Pons (tissue), 1 donor: ENCODE data around the gene CD2AP.
A peak's percentile ranks its signal among the peaks of the same experiment; 100 is the strongest.
"Not testable (repeated sequence)": the region's sequence is repeated elsewhere in the genome, so short reads cannot be mapped to it uniquely, and the experiment has no call there.

Experiments used
- DNase-seq: peaks from one replicate; pipeline ENCODE4 v3.0.0-alpha.2; 2016; ENCODE audit warnings: low spot score

The CD2AP gene

DNA sequence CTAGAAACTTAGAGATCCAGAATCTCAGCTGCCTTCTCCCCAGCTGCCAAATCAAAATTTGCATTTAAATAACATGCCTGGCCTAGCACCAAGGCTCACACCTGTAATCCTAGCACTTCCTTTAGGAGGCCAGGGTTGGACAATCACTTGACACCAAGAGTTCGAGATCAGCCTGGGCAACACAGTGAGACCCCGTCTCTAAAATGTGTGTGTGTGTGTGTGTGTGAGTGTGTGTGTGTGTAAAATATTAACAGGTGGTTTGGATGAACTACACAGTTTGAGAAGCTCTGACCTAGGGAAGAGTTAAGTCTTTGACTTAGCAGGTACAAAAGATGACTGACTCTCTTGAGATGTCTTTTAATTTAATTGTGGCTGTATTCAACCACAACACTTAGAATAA, 20.2 kb upstream of the CD2AP start:
- no peak for DNase-seq

DNA sequence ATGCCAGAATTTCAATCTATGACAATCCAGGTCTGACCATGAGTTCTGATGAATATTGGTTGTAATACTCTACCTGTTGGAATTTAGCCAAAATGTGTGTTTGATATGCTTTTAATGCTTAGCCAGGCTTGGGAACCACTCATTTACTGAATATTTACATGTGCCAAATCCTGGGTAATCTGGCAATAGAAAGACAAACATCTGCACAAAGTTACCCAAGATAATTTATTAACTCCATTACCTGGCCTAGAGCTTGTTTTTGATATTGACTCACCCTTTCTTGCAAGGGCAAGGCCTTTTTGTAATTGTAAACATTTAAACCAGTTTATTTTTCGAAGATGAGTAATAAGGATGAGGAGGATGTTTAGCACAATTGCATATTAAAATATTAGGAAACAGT, 13.5 kb upstream of the CD2AP start:
- no peak for DNase-seq

DNA sequence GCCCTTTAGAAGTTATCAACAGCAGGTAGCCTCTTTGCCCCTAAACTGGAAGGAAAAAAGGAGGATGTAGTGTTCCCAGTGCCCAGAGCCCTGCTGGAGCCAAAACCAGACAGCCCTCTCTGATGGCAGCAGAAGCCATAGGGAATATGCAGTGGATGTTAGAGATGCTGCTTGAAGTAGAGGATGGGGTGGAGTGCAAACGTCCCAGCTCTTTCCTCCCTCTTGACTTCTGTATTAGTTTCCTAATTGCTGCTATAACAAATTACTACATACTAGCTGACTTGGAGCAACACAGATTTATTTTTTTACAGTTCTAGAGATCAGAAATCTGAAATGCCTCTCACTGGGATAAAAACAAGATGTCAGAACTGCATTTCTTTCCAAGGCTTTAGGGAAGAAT, 12.5 kb upstream of the CD2AP start:
- no peak for DNase-seq

DNA sequence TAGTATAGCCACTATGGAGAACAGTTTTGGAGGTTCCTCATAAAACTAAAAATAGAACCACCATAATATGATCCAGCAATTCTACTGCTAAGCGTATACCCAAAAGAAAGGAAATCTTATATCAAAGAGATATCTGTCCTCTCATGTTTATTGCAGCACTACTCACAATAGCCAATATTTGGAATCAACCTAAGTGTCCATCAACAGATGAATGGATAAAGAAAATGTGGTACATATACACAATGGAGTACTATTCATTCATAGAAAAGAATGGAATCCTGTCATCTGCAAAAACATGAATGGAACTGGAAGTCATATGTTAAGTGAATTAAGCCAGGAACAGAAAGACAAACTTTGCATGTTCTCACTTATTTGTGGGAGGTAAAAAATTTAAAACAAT, 5.7 kb upstream of the CD2AP start:
- DNase-seq = no peak

DNA sequence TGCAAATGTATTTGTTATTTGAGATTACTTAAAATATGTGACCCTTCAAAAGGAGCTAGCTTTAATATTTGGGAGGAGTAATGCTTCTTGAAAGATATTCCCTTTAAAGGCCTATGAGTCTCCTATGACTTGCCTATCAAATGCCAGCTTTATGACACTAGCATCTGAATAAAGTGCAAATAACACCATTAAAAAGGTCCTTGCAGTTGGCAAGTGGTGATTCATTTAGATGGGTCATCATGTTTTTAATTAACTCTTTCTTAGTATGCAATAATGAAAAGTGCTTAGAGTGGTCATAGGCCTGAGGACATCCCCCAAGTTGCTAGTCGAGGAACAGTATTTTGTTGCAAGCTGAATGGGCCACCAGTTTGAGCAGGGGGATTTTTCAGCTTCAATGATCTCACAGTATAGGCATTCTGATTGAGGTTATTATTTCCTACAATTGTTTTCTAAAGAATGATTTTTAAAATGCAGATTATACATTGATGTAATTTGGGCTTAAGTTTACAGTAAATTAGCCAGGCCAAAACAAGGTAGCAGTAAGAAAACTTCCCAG, 3.7 kb upstream of the CD2AP start:
- DNase-seq = no peak

DNA sequence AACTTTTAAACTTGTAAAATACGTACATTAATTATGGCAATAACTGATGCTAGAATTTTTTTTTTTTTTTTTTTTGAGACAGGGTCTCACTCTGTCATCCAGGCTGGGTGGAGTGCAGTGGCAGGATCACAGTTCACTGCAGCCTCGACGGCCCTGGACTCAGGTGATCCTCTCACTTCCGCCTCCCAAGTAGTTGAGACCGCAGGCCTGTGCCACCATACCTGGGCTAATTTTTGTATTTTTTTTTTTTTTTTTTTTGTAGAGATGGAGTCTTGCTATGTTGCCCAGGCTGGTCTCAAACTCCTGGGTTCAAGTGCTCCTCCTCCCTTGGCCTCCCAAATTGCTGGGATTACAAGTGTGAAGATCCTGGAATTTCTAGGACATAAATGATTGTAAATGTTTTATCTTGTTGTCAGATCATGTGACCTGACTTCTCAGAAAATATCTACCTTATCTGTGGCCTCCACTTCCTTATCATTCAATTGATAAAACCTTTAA, 2.2 kb upstream of the CD2AP start:
- no peak for DNase-seq

DNA sequence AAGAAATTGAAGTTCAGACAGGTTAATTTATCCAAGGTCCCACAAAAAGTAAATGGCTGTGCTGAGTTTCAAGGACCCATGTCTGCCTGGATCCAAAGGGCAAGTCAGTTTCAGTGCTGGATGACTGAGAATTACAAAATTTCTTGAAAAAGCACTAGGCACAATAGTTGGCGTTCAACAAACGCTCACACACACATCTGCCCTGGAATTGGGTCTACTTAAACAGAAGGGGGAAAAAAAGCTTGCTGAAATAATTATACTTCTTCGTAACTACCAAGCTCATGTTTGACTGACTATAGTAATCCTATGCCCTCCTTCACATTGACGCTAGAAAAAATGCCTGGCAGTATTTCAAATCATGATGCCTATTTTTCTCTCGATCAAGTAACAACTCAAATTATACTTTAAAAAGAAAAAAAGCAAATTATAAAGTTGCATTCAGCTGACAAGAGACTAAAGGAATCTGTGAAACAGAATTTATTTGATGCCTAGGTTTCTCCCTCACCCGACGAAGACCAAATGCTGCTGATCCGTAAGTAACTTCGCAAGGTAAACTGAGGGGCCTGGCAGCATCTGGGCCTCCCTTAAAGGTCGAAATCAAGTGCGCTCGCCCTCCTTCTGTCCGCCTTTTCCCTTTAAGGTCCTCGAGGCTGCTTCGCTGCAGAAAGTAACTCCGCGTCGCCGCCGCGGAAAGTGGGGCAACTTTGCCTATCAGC, 650 bp upstream of the CD2AP start:
- DNase-seq = no peak

DNA sequence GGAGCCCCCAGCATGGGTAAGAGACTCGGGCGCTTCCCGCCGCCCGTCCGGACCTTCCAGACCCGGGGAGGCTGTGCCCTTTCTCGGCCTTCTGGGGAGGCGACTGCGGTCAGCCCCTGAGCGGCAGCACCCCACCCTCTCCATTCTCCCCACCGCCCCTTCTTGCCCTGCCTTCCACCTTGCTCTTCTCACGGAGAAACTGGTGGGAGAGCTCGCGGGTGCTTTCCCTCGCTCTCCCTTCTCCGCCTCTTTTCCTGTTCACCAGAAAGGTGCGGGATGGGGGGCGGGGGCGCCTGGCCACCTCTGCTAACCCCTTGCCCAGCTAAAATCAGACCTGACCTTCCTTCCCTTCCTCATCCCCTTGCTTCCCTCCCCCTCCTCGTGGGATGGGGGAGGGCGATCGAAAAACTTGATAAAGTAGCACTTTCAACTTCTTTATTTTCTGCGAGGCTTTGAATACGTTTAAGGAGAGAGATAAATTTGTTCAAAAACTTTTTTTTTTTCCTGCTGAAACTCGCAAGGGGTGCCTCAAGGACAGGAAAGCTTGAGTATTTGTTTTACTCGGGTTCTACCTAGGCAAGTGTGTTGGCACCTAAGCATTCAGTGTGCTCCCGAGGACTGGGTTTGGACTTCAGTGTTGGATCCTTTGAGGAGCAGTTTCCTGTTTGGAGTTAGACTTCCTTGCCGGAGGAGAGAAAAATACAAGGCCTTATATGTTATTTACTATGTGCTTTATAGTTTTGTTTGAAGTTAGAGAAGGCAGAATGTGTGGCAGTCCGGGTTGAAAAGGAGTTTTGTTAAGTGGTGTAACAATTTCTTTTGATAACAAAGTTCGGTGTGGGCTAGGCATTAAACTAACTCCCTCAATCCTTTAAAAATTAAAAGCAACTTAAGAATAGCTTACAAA, 897 bp downstream of the CD2AP start:
- DNase-seq = peak; percentile 56

DNA sequence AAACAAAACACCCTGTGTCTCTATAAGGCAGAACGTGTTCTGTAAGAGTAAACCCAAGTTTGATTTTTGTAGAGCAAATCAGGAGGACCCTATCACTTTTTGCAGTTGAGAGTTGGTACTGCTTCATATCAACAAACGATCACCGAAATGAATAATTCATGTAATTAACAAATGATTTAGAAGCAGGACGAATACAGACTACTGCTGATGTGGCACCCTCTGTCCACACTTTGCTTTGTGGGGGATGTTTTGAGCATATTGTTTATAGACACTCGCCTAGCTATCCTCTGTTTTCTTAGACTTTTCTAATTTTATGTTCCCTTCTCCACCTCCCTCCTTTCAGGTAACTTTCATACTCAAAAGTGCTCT, 1.5 kb downstream of the CD2AP start:
- no peak for DNase-seq

DNA sequence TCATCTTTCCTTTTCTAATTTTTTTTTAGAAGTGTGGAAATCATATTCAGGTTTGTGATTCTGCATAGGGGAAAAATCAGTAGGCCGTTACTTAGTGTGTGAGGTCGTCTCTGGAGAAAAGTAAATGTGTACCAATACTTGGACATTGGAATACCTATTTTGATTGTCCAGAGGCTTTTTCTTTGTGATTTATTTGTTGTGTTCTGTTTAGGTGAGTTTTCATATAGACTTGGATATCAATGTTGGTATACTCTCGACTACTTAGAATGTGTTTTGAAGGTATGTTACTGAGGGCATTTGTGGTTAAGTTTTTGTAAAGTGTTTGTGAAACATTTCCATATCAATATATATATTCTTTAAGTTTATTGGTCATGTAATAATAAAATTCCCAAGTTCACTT, 2.3 kb downstream of the CD2AP start:
- no peak for DNase-seq

DNA sequence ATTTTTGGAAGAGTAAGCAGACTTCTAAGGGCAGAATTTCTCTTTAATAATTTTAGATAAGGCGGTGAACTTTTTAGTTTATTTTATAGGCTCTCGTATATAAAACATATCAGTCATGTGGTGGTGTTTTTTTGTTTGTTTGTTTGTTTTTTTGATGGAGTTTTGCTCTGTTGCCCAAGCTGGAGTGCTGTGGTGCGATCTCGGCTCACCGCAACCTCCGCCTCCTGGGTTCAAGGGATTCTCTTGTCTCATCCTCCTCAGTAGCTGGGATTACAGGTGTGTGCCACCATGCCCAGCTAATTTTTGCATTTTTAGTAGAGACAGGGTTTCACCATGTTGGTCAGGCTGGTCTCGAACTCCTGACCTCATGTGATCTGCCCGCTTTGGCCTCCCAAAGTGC, 3.6 kb downstream of the CD2AP start:
- not testable (repeated sequence) for DNase-seq

DNA sequence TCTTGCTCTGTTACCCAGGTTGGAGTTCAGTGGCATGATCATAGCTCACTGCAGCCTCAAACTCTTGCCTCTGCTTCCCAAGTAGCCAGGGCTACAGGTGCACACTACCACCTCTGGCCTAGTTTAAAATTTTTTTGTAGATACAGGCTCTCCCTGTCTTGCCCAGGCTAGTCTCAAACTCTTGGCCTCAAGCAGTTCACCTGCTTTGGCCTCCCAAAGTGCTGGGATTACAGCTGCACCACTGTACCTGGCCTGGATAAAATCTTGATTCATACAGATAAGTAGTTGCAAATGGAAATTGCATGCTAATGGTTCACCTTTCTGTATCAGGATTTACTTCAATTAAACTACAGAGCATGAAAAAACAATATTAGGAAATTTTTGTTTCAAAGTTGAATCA, 4.2 kb downstream of the CD2AP start:
- DNase-seq = no peak

DNA sequence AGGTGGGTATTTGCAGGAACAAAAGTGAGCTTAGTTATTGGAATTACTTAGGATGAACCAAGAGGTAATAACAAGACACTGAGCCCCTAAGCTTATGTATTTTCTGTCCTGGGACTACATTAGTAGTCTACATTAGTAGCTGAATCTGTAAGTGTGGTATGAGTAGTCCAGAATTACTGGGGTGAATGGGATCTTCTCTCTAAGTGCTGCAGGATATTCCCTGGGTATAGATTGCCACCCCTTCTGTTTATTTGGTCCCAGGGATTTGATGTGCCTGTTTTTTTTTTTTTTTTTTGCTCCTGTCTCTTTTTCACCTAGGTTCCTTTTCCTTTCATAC, 5.9 kb downstream of the CD2AP start:
- DNase-seq = no peak

DNA sequence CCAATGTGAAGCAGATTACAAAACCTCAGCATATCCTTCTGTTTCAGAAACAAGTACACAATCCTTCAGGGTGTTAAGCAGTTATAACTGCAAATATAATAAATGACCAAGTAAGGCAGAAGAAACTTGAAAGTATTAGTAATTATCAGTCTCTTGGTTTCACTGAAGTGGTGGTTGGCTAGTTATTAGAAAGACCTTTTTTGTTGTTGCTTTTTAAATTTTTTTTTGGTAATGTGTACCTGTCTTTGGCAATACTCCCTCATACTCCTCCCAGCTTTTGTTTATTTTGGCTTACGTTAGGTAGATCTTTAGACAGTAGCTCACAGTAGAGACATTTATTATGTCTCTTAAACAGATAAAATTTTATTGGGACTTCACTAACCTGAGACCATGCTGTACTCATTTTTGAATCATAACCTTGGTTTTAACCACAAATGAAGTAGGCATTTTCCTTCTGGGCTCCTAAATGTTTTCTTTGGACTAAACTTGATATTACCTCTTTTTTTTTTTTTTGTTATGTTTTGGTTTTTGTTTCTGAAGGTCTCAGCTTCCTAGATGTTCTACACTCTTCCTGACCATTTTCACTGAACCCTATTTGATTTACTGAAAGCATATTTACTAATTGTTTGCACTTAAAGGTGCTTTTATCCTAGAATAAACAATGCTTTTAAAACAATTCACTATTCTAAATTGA, 6.4 kb downstream of the CD2AP start:
- no peak for DNase-seq

DNA sequence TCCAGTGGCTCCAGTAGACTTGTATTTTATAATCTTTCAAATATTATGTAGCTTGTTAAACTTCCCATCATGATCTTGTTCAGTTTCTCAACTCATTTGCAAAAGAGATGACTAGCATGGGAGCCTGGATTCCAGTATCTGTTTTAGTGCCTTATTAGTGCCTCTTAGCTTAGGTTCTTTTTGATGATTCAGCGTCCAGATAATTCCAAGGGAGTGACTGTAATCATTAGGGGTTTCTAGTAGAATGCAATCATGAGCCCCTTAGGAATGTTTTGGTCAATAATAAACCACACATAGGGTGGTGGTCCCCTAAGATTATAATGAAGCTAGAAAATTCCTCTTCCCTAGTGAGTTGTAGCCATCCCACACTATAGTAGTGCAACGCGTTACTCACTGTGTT, 7.0 kb downstream of the CD2AP start:
- no peak for DNase-seq

DNA sequence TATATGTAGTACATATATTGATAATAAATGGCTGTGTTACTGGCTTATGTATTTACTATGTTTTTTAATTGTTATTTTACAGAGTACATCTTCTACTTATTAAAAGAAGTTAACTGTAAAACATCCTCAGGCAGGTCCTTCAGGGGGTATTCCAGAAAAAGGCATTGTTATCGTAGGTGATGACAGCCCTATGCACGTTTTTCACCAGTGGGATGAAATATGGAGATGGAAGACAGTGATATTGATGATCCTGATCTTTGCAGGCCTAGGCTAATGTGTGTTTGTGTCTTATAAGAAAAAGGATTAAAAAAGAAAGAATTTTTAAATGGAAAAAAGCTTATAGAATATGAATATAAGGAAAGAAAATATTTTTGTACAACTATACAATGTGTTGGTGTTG, 7.5 kb downstream of the CD2AP start:
- no peak for DNase-seq

DNA sequence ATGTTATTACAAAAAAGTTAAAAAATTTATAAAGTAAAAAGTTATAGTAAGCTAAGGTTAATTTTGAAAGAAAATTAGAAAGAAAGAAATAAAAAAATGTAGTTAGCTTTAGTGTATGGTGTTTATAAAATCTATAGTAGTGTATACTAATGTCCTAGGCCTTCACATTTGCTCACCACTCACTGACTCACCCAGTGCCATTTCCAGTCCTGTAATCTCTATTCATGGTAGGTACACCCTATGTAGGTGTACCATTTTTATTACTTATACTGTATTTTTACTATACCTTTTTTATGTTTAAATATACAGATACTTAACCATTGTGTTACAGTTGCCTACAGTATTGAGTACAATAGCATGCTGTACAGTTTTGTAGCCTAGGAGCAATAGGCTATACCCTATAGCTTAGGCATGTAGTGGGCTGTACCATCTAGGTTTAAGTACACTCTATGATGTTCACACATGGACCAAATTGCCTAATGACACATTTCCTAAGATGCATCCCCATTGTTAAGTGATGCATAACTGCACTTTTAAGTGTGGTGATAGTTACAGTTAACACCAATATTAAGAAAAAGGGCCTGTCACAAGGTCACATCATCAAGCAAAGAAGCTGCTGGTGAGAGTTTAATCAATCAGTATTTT, 8.0 kb downstream of the CD2AP start:
- no peak for DNase-seq

DNA sequence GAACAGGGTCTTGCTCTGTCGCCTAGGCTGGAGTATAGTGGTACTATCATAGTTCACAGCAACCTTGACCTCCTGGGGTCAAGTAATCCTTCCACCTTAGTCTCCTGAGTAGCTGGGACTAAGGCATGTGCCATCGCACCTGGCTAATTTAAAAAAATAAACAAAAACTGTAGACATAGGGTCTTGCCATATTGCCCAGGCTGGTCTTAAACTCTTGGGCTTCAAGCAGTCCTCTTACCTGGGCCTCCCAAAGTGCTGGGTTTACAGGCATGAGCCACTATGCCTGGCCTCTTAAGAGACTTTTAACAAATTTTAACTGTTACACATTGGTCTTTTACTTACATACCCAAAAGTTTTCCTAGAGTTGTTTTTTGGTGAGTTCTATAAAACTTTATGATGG, 12.4 kb downstream of the CD2AP start:
- no peak for DNase-seq

DNA sequence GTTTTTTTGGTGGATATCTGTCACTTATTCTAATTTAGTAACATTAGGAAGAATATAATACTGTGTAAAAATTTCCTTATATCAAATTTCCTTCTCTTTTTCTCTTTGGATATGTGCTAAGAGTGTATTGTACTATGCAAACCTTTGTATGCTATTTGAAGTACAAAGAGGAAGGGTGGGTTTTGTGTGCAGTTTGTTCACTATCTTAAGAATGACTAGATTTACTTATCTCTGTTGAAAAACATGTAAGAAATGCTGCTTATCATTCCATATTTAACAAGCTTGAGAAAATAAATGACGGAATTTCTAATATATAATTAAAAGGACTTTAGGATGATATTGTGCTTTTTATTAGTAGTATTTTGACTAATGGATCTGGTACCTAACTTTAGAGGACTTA, 13.1 kb downstream of the CD2AP start:
- DNase-seq = no peak

DNA sequence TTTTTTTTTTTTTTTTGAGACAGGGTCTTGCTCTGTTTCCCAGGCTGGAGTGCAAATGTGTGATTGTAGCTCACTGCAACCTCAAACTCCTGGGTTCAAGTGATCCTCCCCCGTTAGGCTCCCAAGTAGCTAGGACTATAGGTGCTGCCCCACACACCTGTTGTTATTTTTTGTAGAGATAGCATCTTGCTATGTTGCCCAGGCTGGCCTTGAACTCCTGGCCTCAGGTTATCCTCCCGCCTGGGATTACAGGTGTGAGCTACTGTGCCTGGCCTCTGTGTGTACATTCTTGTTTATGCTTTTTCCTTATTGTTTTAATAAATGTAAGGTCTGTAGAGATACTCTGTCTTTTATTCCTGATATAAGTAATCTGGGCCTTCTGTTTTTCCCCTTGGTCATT, 14.8 kb downstream of the CD2AP start:
- no peak for DNase-seq

DNA sequence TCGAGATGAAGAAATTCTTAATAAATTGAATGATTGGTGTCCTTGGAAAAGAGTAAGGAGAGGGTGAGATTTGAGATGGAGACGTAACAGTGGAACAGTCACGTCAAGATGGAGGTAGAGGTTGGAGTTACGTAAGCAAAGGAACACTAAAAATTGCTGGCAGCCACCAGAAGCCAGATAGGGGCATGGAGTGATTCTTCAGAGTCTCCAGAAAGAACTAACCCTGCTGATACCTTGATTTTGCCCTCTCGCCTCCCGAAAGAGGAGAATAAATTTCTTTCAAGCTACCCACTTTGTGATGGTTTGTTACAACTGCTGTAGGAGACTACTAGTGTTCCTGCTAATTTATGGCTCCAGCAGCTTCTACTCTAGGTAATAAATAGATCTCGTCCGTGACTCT, 17.6 kb downstream of the CD2AP start:
- no peak for DNase-seq

DNA sequence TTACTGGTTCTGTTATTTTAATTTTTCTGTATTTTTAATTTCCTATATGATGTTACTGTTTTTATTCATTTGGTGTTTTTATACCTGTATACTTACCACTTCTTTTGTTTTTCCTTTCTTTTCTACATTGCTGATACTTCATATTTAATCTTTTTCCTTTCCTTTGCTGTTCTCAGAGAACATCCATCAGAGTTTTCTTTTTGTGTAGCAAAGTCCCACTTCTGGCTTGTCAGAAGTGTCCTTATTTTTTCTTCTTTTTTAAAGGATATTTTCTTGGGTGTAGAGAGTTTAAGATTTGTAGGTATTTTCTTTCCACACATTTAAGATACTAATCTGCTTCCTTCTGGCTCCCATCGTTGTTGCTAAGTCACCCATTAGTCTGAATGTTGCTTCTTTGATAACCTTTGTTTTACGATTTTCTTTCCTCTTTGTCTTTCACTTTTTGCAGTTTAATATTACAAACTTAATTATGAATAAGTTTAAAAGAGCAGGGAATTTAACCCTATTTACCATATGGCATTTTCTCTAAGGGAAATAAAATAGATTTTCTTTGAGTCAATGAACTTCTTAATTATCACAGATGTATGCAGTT, 18.5 kb downstream of the CD2AP start:
- DNase-seq = no peak
